Suppressor macrophage (primary cell): ENCODE data around the gene TNIK.

ENCODE experiments used
- DNase-seq, 4 experiments: peaks; one replicate each; pipeline ENCODE4 v3.0.0-alpha.2; 2020 to 2022
- total RNA-seq, 17 experiments: gene quantifications; one replicate each; lab custom pipeline; 2026; ENCODE audit warnings: mixed read lengths in 6 of 17, inconsistent platforms in 3 of 17; lab: John Stamatoyannopoulos, UW

TNIK gene
- total RNA-seq: 29.6 to 101 (median 47.7) reads per million in 17 experiments

- peak; percentile 84 to 93 (median 90) for DNase-seq
Measured at GRCh38 chr3:171459942-171460724, at the start of gene TNIK. Gene TNIK, minus strand, starts transcription at chr3:171460405. Its CDS starts 342 bp downstream, at chr3:171460063.

- no peak for DNase-seq
Measured at GRCh38 chr3:171508676-171509075, 48.5 kb upstream of the TNIK start.

- DNase-seq: no peak
Measured at GRCh38 chr3:171508206-171508605, 48.0 kb upstream of the TNIK start.

GRCh38 chr3:171506743-171507319 is 46.6 kb upstream of the TNIK start:
- no peak for DNase-seq

GRCh38 chr3:171505822-171506333 is 45.7 kb upstream of the TNIK start:
- no peak for DNase-seq

- DNase-seq: no peak
Measured at GRCh38 chr3:171504376-171504775, 44.2 kb upstream of the TNIK start.

- no peak for DNase-seq
Measured at GRCh38 chr3:171503817-171504216, 43.6 kb upstream of the TNIK start.

- no peak for DNase-seq
Measured at GRCh38 chr3:171498921-171499320, 38.7 kb upstream of the TNIK start.

GRCh38 chr3:171497468-171497867 is 37.3 kb upstream of the TNIK start:
- no peak for DNase-seq

GRCh38 chr3:171495413-171495812 is 35.2 kb upstream of the TNIK start:
- DNase-seq: no peak

- DNase-seq: no peak
Measured at GRCh38 chr3:171494457-171495109, 34.4 kb upstream of the TNIK start.

- peak in 2 of 4 experiments; percentile 2 to 23 for DNase-seq
Measured at GRCh38 chr3:171491361-171491760, 31.2 kb upstream of the TNIK start.

GRCh38 chr3:171490901-171491300 is 30.7 kb upstream of the TNIK start:
- no peak for DNase-seq

- DNase-seq: no peak
Measured at GRCh38 chr3:171489348-171489747, 29.1 kb upstream of the TNIK start.

GRCh38 chr3:171488479-171488878 is 28.3 kb upstream of the TNIK start:
- no peak for DNase-seq

GRCh38 chr3:171487382-171487781 is 27.2 kb upstream of the TNIK start:
- no peak for DNase-seq

GRCh38 chr3:171485338-171485737 is 25.1 kb upstream of the TNIK start:
- DNase-seq: no peak

- DNase-seq: no peak
Measured at GRCh38 chr3:171481011-171481410, 20.8 kb upstream of the TNIK start.

GRCh38 chr3:171480526-171480925 is 20.3 kb upstream of the TNIK start:
- DNase-seq: no peak

- no peak for DNase-seq
Measured at GRCh38 chr3:171476532-171477102, 16.4 kb upstream of the TNIK start.

- no peak for DNase-seq
Measured at GRCh38 chr3:171472552-171472951, 12.3 kb upstream of the TNIK start.

GRCh38 chr3:171470714-171471227 is 10.6 kb upstream of the TNIK start:
- no peak for DNase-seq

GRCh38 chr3:171469376-171469775 is 9.2 kb upstream of the TNIK start:
- no peak for DNase-seq
